Left colon (tissue), 2 donors: ENCODE measurements around the gene ABCC6. TPM values are rescaled to one million over a fixed set of nuclear protein-coding genes. Genes with fewer than 3 reads are reported as not detected.
"Not testable (repeated sequence)": the region's sequence is repeated elsewhere in the genome, so short reads cannot be mapped to it uniquely, and the experiment has no call there.

ENCODE experiments used
- ATAC-seq: fragments of 200-7000 bp; cut with Tn5 transposase; one replicate; pipeline ENCODE4 v1.9.1; 2020; ENCODE audit warnings: mild to moderate bottlenecking, moderate library complexity
- DNase-seq, 2 donors: peaks; one replicate each; pipeline ENCODE4 v3.0.0-alpha.2; 2020
- intact Hi-C, 2 donors: fragments of 100-400 bp; cut with DNase I in 1 of 2; cut with micrococcal nuclease in 1 of 2; formaldehyde crosslinking; loops; one replicate each; pipeline versions ENCODE4 v1.11.2 to v1.14.0; 2022; cut with DNase I, micrococcal nuclease
- total RNA-seq, 2 donors: library from RNA; stranded (reverse); fragmentation: NEBNext Ultra II Directional; extraction: Animal tissue kit (Norgen Biotek cat#: 25700); gene quantifications; one replicate each; pipeline ENCODE4 v1.2.1, GENCODE V29; 2021
- donor health status: DM: no; HTN: no; CAD: no.
- donor health status: DM: yes; HTN: yes; CAD: no.

The ABCC6 gene
- total RNA-seq, 2 donors from 2014 or later: 20.2 to 27.8 TPM

DNA sequence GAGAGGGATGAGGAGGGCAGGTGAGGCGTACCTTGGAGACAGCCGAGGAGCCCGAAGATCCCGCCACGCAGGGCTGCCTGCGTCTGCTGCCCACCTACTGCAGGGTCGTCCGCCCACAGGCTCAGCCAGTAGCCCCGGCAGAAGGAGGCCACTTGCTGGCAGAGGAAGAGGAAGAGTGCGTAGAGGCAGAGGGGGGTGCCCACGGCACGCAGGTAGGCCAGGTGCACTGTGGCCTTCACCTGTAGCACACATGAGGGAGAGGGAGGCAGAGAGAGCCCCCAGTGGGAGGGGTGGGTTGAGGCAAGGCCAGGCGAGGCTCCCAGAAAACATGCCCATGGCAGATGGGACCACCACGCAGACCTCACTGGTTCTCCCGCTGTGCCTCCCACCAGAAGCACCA lies 53.7 kb downstream of the ABCC6 start:
- intact Hi-C loops: no loop called here
- DNase-seq: no peak
- ATAC-seq: no peak

DNA sequence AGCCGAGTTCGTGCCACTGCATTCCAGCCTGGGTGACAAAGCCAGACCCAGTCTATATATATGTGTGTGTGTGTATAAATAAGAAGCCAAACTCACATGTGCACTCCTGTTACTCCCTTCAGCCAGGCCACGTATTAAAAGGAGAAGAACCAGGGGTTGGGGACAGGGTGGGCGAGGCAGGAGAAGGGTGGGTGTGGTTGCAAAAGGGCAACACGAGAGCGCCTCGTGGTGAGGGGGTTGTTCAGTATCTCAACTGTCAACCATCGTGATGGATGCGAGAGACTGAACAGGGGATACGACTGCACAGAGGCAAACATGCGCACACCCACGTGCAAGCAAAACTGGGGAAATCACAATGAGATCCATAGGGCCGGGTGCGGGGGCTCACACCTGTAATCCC lies 54.9 kb downstream of the ABCC6 start:
- ATAC-seq (no peak), DNase-seq (no peak)
- intact Hi-C loops: no loop called here

DNA sequence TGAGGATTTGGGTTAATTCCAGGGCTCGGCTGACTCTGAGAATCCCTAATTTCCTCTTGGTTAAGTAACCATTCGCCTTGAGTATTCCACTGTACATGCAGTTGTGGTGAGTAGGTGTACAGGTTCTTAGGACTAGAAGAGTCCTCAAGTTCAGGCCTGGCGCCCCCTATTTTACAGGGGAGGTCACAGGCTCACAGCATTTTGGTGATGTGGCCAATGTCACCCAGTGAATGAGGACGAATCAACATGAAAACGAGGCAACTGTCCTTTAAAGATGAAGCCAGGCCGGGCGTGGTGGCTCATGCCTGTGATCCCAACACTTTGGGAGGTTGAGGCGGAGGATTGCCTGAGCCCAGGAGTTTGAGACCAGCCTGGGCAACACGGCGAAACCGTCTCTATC lies 55.4 kb downstream of the ABCC6 start:
- DNase-seq (no peak), ATAC-seq (no peak)
- intact Hi-C loops: no loop called here

DNA sequence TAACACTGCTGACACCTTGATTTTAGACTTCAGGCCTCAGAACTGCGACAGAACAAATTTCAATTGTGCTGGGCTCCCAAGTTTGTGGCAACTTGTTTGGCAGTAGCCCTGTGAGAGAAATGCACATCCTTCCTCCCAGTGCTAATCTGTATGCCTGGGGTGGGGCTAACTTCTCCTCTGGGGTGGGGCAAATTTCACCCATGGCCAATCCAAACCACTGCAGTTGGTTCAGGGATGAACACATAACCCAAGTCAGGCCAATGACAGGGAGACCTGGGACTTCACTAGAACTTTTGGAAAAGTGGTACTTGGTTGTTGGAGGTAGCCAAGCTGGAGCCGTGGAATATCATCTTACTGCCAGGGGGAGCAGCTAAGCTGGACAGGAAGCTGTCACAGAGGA lies 56.3 kb downstream of the ABCC6 start:
- ATAC-seq: no peak
- DNase-seq: no peak
- intact Hi-C loops: no loop called here

DNA sequence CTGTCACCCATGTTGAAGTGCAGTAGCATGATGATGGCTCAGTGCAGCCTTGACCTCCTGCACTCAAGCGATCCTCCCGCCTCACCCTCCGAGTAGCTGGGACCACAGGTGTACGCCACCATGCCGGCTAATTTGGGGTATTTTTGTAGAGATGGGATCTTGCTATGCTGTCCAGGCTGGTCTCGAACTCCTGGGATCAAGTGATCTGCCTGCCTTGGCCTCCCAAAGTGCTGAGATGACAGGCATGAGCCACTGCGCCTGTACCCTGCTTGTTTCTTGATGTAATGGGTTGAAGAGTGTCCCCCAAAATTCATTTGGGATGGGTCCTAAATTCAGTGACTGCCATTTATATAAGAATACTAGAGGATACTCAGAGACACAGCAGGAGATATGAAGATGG lies 57.2 kb downstream of the ABCC6 start:
- intact Hi-C loops: no loop called here
- ATAC-seq: no peak
- DNase-seq: no peak

DNA sequence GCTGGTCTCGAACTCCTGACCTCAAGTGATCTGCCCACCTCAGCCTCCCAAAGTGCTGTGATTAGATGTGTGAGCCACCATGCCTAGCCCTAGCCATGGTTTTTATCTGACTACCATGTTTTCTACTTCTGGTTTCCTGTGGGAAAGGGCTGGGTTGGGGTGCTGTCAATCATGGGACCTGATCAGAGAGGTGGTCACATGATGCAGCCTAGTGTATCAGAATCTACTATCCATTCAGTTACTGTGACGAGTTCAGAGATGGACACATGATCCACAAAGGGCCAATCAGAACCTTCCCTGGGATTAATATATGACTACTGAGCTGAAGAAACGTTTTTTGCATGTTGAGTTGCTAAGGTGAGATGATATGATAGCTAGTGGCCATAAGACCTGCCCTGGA lies 59.1 kb downstream of the ABCC6 start:
- intact Hi-C loops: no loop called here
- no peak for ATAC-seq
- DNase-seq: no peak

DNA sequence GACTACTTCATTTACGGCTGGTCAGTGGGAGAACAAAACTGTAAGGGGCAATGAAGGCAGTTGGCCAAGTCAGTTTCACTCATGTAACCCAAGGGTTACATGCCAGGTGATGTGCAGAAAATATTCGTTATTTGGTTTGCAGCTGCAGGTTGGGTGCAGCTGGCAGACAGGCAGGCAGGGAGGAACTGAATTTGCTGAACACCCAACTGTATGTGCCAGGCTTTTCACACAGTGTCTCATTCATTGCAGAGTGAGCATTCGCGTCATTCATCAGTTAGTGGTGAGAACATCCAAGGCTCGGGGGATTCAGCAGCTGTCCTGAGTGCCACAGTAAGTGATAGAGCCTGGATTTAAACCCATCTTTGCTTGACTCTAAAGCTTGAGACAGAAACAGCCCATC lies 59.7 kb downstream of the ABCC6 start:
- ATAC-seq: no peak
- intact Hi-C loops: no loop called here
- DNase-seq: no peak

DNA sequence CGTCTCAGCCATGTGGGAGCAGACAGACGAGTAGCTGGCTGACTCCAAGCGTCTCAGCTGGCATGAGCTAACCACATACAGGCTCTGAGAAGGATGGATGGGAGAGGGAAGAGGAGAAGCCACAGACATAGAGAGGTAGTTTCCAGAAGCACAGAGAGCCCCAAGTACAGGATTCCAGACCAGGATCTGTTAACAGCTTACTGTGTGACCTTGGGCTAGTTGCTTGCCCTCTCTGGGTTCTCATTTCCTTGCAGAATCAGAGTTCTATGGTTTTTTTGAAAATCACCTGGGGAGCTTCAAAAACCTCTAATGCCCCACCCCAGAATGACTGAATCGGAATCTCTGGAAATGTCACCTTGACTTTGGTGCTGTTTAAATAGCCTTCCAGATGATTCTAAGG lies 60.2 kb downstream of the ABCC6 start:
- DNase-seq: no peak
- intact Hi-C loops: no loop called here
- ATAC-seq: no peak

DNA sequence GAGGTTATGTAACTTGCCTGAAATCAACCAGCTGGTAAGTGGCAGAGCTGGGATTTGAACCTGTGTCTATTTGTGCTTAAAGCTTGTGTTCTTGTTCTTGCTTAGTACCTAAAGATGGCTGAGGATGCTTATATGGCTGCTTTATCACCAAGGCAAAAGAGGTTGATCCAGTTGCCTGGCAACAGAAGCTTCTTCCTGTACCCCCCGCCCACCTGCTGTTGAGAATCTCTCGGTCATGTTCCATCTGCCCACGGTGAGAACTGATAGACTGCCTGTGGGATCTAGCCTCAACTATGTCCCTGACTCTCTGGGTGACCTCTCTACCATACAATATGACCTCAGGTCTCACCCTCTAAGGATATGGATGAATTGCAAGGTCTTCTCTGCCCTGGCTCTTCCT lies 60.7 kb downstream of the ABCC6 start:
- intact Hi-C loops: no loop called here
- ATAC-seq: no peak
- no peak for DNase-seq

DNA sequence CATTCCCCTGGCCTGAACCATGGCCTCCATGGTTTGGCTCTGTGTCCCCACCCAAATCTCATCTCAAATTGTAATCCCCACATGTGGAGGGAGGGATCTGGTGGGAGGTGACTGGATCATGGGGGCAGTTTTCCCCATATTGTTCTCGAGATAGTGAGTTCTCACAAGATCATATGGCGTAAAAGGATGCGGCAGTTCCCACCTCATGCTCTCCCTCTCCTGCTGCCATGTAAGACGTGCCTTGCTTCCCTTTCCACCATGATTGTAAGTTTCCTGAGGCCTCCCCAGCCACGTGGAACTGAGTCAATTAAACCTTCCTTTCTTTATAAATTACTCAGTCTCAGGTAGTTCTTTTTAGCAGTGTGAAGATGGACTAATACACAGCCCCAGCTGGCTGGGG lies 61.5 kb downstream of the ABCC6 start:
- intact Hi-C loops, DNase-seq, ATAC-seq: not testable (repeated sequence)

DNA sequence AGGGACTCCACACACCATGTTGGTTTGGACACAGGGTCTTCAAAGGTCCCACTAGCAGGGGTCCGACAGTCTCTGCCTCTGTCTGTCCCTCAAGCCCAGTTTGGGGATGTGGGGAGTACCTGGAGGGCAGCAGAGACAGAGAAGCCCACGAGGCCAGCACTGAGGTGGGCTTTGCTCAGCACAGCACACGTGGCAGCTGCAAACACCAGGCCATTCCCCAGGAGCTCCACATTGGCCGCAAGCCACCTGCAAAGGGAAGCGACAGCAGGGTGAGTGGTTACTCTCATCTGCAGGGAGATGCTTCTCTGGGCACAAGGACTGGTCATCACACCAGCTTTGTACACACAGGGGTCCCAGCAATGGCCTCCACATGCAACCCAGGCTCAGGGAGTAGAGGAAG lies 62.0 kb downstream of the ABCC6 start:
- ATAC-seq: no peak
- intact Hi-C loops: no loop called here
- no peak for DNase-seq

DNA sequence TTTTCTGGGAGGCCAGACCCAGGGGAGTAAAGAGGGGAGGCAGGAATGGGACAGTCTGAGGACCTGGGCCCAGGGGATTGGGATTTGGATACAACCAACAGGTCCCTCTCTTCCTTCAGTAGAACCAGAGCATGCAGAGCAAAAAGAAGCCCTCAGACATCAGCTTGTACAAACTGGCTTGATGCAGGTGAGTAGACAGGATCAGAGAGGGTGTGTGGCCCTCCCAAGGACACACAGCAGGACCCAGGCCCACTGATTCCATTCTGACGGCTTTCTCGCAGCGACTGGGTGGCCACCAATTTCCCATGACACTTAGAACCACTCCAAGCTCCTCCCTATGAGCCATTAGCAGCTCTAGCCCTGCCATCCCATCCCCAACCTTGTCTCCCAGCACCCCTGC lies 63.6 kb downstream of the ABCC6 start:
- intact Hi-C loops: no loop called here
- DNase-seq (no peak), ATAC-seq (no peak)

DNA sequence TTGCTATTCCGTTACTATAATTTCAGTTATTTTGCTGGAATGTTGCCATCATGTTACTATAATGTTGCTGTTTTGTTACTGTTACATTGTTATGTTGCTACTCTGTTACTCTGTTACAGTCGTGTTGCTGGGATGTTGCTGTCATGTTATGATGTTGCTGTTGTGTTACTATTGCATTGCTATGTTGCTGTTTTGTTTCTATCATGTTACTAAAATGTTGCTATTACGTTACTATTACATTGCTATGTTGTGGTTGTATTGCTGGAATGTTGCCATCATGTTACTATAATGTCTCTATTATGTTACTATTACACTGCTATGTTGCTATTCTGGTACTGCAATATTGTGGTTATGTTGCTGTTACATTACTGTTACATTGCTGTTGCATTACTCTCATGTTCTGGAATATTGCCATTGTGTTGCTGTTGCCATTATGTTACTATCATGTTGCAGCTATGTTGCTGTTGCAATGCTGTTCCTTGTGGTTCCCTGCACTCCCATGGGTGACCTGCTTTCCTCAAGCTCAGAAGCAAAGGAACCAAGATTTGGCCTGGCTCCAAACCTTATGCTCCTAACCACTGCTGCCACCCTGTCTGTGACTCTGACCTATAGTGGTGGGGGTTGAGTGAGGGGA lies 64.4 kb downstream of the ABCC6 start:
- intact Hi-C loops: no loop called here
- no peak for ATAC-seq
- DNase-seq: no peak

DNA sequence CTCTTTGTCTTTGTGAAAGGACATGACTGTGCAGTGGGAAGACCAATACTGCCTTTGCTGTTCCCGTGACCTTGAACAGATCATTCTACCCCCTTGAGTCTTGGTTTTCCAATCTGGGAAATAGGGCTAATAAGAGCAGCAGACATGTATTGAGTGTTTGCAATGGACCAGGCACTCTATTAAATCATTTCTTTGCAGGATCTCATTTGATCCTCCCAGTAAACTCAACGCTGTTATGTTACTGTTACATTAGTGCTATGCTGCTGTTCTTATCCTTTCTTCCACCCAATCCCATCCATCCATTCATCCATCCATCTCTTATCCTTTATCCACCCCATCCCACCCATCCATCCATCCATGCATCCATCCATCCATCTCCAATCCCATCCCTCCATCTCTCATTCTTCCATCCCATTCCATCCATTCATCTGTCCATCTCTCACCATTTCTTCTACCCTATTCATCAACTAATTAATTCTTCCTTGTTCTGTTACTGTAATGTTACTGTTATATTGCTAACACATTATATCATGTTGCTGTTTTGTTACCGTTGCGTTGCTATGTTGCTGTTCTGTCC lies 65.1 kb downstream of the ABCC6 start:
- no peak for DNase-seq
- intact Hi-C loops: no loop called here

DNA sequence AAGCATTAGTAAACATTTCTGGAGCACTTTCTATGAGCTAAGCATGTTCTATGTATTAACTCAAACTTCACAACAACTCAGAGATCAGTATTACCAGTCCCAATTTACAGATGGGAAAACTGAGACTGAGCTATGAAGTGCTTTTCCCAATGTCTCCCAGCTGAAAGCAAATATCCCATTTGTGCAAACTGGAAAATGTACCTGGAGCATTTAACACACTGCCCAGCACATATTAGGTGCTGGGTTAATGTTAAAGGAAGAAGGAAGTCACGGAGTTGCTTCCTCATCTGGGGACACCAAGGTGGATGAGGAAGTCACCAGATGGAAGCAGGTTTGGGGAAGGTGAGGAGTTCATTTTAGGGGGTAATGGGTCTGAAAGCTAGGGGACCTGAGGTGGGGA lies 66.1 kb downstream of the ABCC6 start:
- ATAC-seq (no peak), DNase-seq (no peak)
- intact Hi-C loops: no loop called here

More for the DNA sequence above, 65.1 kb downstream of the ABCC6 start:
- no peak for ATAC-seq

DNA sequence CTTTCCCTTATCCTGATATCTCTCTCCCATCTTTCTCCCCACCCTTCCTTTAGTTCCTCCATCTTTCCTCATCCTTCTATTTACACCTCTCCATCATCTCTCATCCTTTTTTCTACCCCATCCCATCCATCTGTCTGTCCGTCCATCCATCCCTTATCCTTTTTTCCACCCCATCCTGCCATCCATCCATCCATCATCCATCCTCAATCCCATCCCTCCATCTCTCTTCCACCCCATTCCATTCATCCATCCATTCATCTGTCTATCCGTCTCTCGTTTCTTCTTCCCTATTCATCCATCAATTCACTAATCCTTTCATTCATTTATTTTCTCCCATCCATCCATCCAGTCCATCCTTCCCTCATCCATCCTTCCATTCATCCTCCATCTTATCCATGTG lies 68.1 kb downstream of the ABCC6 start:
- DNase-seq (no peak), ATAC-seq (no peak)
- intact Hi-C loops: no loop called here

DNA sequence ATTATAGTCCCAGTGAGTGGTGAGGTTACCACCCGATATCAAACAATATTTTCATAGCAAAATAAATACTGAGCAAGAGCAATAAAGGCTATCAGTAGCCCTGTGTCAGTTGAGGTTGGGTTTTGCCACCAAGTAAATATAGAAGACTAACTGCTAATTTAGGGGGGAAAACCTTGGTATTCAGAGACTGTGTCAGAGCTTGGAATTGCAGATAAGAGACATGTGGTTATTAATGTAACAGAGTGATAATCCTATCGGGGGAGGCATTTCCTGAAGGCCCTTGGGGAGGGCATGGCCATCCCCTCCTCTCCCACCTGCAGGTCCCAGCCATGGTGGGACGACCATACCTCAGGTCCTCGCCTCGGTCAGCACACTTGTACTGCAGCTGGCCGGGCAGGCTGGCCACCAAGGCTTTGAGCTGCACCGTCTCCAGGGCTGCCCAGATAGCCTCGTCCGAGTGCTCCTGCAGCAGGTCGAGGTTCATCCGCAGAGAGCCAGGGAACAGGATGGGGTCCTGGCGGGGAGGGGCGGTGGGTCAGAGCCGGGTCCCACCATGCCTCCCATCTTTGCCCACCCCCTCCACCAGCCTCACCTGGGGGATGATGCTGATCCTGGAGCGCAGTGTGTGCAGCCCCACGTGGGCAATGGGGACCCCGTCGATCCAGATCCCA lies 68.9 kb downstream of the ABCC6 start:
- ATAC-seq: no peak
- no peak for DNase-seq
- intact Hi-C loops: no loop called here

DNA sequence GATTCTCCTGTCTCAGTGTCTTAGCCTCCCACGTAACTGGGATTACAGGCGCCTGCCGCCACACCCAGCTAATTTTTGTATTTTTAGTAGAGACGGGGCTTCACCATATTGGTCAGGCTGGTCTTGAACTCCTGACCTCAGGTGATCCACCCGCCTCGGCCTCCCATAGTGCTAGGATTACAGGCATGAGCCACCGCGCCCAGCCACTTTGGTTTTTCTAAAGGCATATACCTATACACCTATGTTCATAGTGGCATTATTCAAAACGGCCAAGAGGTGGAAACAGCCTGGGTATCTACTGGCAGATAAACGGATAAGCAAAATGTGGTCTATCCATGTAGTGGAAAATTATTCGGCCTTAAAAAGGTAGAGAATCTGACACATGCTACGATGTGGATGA lies 70.3 kb downstream of the ABCC6 start:
- ATAC-seq, DNase-seq, intact Hi-C loops: not testable (repeated sequence)

DNA sequence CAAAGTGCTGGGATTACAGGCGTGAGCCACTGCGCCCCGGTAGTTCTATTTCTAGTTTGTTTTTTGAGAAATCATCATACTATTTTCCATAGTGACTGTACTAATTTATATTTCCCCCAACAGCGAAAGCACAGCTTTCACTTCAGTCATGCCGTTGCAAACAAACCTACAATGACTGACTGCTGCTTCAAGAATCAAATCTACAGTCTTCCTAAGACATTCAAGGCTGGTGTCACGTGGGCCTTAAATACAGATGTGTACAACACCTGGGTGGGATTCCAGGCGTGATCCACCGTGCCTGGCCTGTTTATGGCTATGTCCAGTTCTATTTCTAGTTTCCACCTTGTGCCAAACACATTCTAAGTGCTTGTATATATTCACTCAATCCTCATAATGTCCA lies 72.0 kb downstream of the ABCC6 start:
- DNase-seq (no peak), ATAC-seq (no peak)
- intact Hi-C loops: no loop called here

DNA sequence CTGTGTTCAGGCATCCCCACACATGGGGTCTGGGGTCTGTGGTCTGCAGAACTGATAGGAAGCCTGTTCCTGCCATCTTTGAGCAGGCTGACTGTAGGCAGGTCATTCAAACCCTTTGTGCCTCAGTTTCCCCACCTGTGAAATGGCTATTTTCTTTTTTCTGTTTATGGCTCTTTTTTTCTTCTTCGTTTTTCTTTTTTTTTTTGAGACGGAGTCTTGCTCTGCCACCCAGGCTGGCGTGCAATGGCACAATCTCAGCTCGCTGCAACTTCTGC lies 72.5 kb downstream of the ABCC6 start:
- DNase-seq (no peak), ATAC-seq (no peak)
- intact Hi-C loops: no loop called here
